Measurements from ENCODE around the gene RPS6KB1. TPM values are rescaled to one million over a fixed set of nuclear protein-coding genes. Genes with fewer than 3 reads are reported as not detected.
A peak's percentile ranks its signal among the peaks of the same experiment; 100 is the strongest.
"Not testable (repeated sequence)": the region's sequence is repeated elsewhere in the genome, so short reads cannot be mapped to it uniquely, and the experiment has no call there.

The RPS6KB1 gene
- total and polyA plus RNA-seq, 8 donors: 9.4 to 129 (median 38.1) TPM

DNA sequence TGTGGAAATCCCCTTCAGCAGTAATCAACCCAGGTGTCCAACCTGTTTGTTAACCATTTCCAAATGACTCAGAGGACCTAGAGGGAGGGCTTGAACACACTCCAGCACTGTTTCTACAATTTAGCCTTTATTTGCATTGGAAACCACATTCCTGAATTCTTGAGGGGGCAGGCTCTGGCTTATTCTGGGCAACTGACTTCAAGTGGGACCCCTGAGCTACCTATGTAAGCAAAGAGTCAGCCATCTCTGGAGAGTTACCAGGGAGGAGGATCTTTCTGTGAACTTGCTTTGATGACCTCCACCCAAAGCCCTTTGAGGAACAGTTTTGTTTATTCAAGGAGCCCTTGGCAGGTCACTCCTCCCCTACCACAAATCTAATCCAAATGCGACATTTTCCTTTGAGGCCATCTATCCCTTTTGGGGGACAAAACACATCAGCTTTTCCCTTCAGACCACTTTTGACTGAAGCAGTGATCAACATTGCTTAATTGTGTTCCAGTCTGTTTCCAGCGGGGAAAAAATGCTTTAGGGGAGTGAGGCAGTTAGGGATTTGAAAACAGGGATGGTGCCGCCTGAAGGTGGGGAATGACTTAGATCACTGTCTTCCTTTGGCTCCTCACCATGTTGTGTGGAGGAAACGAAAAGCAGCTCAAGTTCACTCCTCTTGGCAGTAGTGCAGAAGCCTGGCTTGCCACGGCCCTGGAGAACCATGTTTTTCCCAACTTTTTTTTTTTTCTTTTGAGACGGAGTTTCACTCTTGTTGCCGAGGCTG is 46.3 kb upstream of the RPS6KB1 start:
- intact Hi-C loops (cut with DNase I; ENCODE audit: low total_unique reads): no loop called here
- peaks cover 37 to 95% (median 78%) of the 10 kb centered on the region in 4 donors for H3K4me1 ChIP-seq
- H3K27me3 ChIP-seq: no peaks in the 10 kb centered on the region
- H3K9me3 ChIP-seq: no peaks in the 10 kb centered on the region
- peak; percentile 45 to 88 for DNase-seq
- peaks cover 0 to 8% (median 3%) of the 10 kb centered on the region in 4 donors for H3K36me3 ChIP-seq
- peak overlapping the region; percentile 78 to 100 (median 96) for H3K27ac ChIP-seq
- TF ChIP-seq POLR2AphosphoS5 (IDR thresholded peaks at IDR 0.05): peak in 2 of 3 donors; percentile 4 to 44
- TF ChIP-seq POLR2A (IDR thresholded peaks at IDR 0.05): no peak
- TF ChIP-seq, protein P1, sequence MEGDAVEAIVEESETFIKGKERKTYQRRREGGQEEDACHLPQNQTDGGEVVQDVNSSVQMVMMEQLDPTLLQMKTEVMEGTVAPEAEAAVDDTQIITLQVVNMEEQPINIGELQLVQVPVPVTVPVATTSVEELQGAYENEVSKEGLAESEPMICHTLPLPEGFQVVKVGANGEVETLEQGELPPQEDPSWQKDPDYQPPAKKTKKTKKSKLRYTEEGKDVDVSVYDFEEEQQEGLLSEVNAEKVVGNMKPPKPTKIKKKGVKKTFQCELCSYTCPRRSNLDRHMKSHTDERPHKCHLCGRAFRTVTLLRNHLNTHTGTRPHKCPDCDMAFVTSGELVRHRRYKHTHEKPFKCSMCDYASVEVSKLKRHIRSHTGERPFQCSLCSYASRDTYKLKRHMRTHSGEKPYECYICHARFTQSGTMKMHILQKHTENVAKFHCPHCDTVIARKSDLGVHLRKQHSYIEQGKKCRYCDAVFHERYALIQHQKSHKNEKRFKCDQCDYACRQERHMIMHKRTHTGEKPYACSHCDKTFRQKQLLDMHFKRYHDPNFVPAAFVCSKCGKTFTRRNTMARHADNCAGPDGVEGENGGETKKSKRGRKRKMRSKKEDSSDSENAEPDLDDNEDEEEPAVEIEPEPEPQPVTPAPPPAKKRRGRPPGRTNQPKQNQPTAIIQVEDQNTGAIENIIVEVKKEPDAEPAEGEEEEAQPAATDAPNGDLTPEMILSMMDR (IDR thresholded peaks at IDR 0.05): no peak
- TF ChIP-seq EP300 (IDR thresholded peaks at IDR 0.05): no peak
- 18 to 28% (median 20%) methylated on average over 7 of the region's 7 CpGs for WGBS, 5 donors
- H3K4me3 ChIP-seq: peak overlapping the region in 2 of 4 donors; percentile 9 to 11

DNA sequence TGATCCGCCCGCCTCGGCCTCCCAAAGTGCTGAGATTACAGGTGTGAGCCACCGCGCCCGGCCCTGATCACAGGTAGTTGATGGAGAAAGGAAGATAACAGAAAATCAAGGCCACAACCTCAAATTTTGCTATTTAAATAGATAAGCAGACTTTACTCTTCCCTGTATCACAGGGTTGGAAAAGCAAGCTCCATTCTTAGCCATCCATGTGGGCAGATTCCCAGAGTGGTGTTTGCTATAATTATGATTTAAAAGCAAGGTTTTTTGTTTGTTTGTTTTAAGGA is 44.6 kb upstream of the RPS6KB1 start:
- peak in 1 of 2 donors; percentile 26 for DNase-seq
- Histone ChIP-seq H3K27me3 (no peaks in the 10 kb centered on the region), H3K4me3 (peak overlapping the region in 3 of 4 donors; percentile 6 to 21 (median 7)), H3K27ac (peak overlapping the region; percentile 92 to 100 (median 96)), H3K36me3 (no peaks in the 10 kb centered on the region), H3K9me3 (no peaks in the 10 kb centered on the region), H3K4me1 (peaks cover 53 to 97% (median 86%) of the 10 kb centered on the region in 4 donors)
- no peak for TF ChIP-seq POLR2AphosphoS5 (IDR thresholded peaks at IDR 0.05)
- TF ChIP-seq EP300 (IDR thresholded peaks at IDR 0.05): no peak
- TF ChIP-seq POLR2A (IDR thresholded peaks at IDR 0.05): no peak
- TF ChIP-seq, protein P1 (IDR thresholded peaks at IDR 0.05): no peak
- intact Hi-C loops (cut with DNase I; ENCODE audit: low total_unique reads): no loop called here
- WGBS, 5 donors: 25 to 65% (median 56%) methylated on average over 6 of the region's 6 CpGs

DNA sequence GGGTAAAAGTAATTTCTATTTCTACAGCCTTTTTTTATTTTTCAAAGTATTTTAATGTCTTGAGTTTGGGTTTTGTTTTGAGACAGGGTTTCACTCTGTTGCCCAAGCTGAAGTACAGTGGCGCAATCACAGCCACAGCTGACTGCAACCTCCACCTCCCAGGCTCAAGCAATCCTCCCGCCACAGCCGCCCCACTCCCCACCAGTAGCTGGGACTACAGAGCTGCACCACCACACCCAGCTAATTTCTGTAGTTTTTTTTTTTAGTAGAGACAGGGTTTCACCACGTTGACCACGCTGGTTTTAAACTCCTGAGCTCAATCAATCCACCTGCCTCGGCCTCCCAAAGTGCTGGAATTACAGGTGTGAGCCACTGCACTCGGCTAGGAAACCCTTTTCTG is 44.1 kb upstream of the RPS6KB1 start:
- Histone ChIP-seq H3K36me3 (no peaks in the 10 kb centered on the region), H3K4me3 (peak overlapping the region in 2 of 4 donors; percentile 6 to 7), H3K27me3 (no peaks in the 10 kb centered on the region), H3K4me1 (peaks cover 57 to 98% (median 89%) of the 10 kb centered on the region in 4 donors), H3K27ac (peak overlapping the region; percentile 92 to 100 (median 96)), H3K9me3 (no peaks in the 10 kb centered on the region)
- TF ChIP-seq POLR2AphosphoS5 (IDR thresholded peaks at IDR 0.05): peak in 2 of 3 donors; percentile 52 to 61
- TF ChIP-seq EP300 (IDR thresholded peaks at IDR 0.05): no peak
- TF ChIP-seq, protein P1 (IDR thresholded peaks at IDR 0.05): no peak
- no peak for TF ChIP-seq POLR2A (IDR thresholded peaks at IDR 0.05)
- intact Hi-C loops (cut with DNase I; ENCODE audit: low total_unique reads): no loop called here
- 22 to 54% (median 37%) methylated on average over 6 to 7 of the region's 7 CpGs for WGBS, 5 donors
- peak; percentile 74 to 75 for DNase-seq

DNA sequence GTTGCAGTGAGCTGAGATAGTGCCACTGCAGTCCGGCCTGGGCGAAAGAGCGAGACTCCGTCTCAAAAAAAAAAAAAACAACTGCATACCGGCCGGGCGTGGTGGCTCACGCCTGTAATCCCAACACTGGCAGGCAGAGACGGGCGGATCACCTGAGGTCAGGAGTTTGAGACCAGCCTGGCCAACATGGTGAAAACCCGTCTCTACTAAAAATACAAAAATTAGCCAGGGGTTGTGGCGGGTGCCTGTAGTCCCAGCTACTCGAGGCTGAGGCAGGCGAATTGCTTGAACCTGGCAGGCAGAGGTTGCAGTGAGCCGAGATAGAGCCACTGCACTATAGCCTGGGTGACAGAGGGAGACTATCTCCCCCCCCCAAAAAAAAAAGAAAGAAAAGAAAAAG is 42.6 kb upstream of the RPS6KB1 start:
- H3K4me3 ChIP-seq; H3K9me3 ChIP-seq; intact Hi-C loops (cut with DNase I; ENCODE audit: low total_unique reads); H3K36me3 ChIP-seq; H3K27me3 ChIP-seq: not testable (repeated sequence)
- DNase-seq: peak in 1 of 2 donors; percentile 30
- Histone ChIP-seq H3K27ac (peak overlapping the region; percentile 92 to 100 (median 96)), H3K4me1 (peaks cover 61 to 100% (median 89%) of the 10 kb centered on the region in 4 donors)
- WGBS, 5 donors: 48 to 76% (median 56%) methylated on average over 15 of the region's 15 CpGs

All from stomach (tissue), 9 donors.